ENCODE data around the gene FXYD5.

GRCh38 chr19:35109395-35110112, 45.0 kb upstream of the FXYD5 start:
- TF ChIP-seq ZNF274 (IDR thresholded peaks at IDR 0.05; ENCODE audit: low read depth, low read length) = no peak
- no peak for TF ChIP-seq YY1 (IDR thresholded peaks at IDR 0.05; ENCODE audit: insufficient read depth, insufficient read length)
